Heart left ventricle (tissue), 16 donors: ENCODE measurements around the gene KCNMB4. TPM values are rescaled to one million over a fixed set of nuclear protein-coding genes. Genes with fewer than 3 reads are reported as not detected.
"Not testable (repeated sequence)": the region's sequence is repeated elsewhere in the genome, so short reads cannot be mapped to it uniquely, and the experiment has no call there.

ENCODE experiments used
- ATAC-seq, 4 donors: fragments of 200-7000 bp; cut with Tn5 transposase; one replicate each; pipeline ENCODE4 v1.9.1; 2020 to 2022; ENCODE audit warnings: moderate library complexity in 4 of 4, mild to moderate bottlenecking in 3 of 4, moderate number of reproducible peaks in 1 of 4
- DNase-seq, 5 donors: peaks; one replicate each; pipeline ENCODE4 v3.0.0-alpha.2; 2020
- H3K27ac ChIP-seq, 12 donors: fragments of 200-600 bp; sonication (generic) in 4 of 12; one replicate each; pipeline versions ENCODE4 v1.5.0 to v1.8.0; 2016 to 2022; ENCODE audit warnings: mild to moderate bottlenecking in 2 of 12
- H3K27me3 ChIP-seq, 9 donors: fragments of 200-600 bp; sonication (generic) in 2 of 9; one replicate each; pipeline versions ENCODE4 v1.5.1 to v1.8.0; 2016 to 2022; ENCODE audit warnings: mild to moderate bottlenecking in 3 of 9
- H3K36me3 ChIP-seq, 9 donors: fragments of 200-600 bp; sonication (generic) in 2 of 9; one replicate each; pipeline versions ENCODE4 v1.5.0 to v1.8.0; 2018 to 2022; ENCODE audit warnings: mild to moderate bottlenecking in 2 of 9
- H3K4me1 ChIP-seq, 12 donors: fragments of 200-600 bp; sonication (generic) in 4 of 12; one replicate each; pipeline versions ENCODE4 v1.5.0 to v1.8.0; 2016 to 2022; ENCODE audit warnings: mild to moderate bottlenecking in 3 of 12
- H3K4me3 ChIP-seq, 12 donors: fragments of 200-600 bp; sonication (generic) in 4 of 12; one replicate each; pipeline versions ENCODE4 v1.5.0 to v1.8.0; 2017 to 2022; ENCODE audit warnings: mild to moderate bottlenecking in 9 of 12, moderate library complexity in 4 of 12
- H3K9me3 ChIP-seq, 12 donors: fragments of 200-600 bp; sonication (generic) in 4 of 12; one replicate each; pipeline versions ENCODE4 v1.5.0 to v1.8.0; 2016 to 2022; ENCODE audit warnings: mild to moderate bottlenecking in 1 of 12
- CTCF ChIP-seq, 12 donors: fragments of 200-600 bp; sonication (generic) in 4 of 12; IDR thresholded peaks; one replicate each; pipeline versions ENCODE4 v1.5.0 to v1.8.0; 2018 to 2022; ENCODE audit warnings: antibody characterized with exemption in 12 of 12, mild to moderate bottlenecking in 5 of 12
- POLR2A ChIP-seq, 2 donors: fragments of 450-650 bp; IDR thresholded peaks; one replicate each; pipeline ENCODE4 v1.6.1; 2017; ENCODE audit warnings: antibody characterized with exemption in 2 of 2, mild to moderate bottlenecking in 2 of 2, moderate library complexity in 2 of 2
- WGBS, 4 donors: extraction: QIAGEN DNeasy Blood & Tissue Kit in 2 of 4; methylation state at CpG; one replicate each; pipeline versions ENCODE4 v1.1.5 to v1.1.7; 2013 to 2018; 5-methylcytosine and 5-hydroxymethylcytosine counted together
- intact Hi-C, 10 donors: fragments of 100-400 bp; cut with DNase I; formaldehyde crosslinking; loops; one replicate each; pipeline versions ENCODE4 v1.11.1 to v1.14.2; 2022
- polyA plus RNA-seq, 2 donors: library from polyadenylated mRNA; stranded (reverse); fragments of 200-250 nt; gene quantifications; one replicate each; pipeline ENCODE4 v1.2.3, GENCODE V29; 2013
- total RNA-seq, 9 donors: library from RNA; depleted of rRNA in 2 of 9; stranded (reverse); fragments of >200 nt in 2 of 9; fragmentation: NEBNext Ultra II Directional in 3 of 9; extraction: Animal tissue kit (Norgen Biotek cat#: 25700) in 3 of 9; gene quantifications; one replicate each; pipeline versions ENCODE4 v1.1.0 to v1.2.4, GENCODE V29; 2016 to 2023
- donor health status: ischemic (EF 13 %, LVEDD 7.1; RV severe dilation, severe dysfunction).
- donor health status: healthy with polysubstance abuse.
- donor health status: DM: no; HTN: yes; CAD: no.
- donor health status: DM: no; HTN: no; CAD: no.
- donor health status: ischemic (EF 25% LVEDD 6.9; RV normal size, moderate dysfunction).
- donor health status: ischemic (EF 25% LVEDD 5.7; RV mildly dilated, moderate dysfunction).
- donor health status: healthy.
- donor health status: DM: yes; HTN: yes; CAD: no.
- donor health status: ischemic (EF 35%, LVEDD 5.7; RV mildly dilated, moderate dysfunction).
- donor health status: nonischemic (EF 11% LVEDD 7.7; RV severe dilation, severe dysfunction).
- donor health status: DM: yes; HTN: yes; CAD: no.
- donor health status: PGD.
- donor health status: ischemic (EF 29% LVEDD 5.4; RV normal size, mild dysfunction).
- donor health status: nonischemic (EF 23%, LVEDD 6.1; RV moderate dilation, normal function).

The KCNMB4 gene
- total and polyA plus RNA-seq, 11 donors = 0.96 to 3.6 (median 2.1) TPM

GRCh38 chr12:70389678-70390077 is 23.6 kb downstream of the KCNMB4 start:
- Histone ChIP-seq H3K36me3 (no peaks in the 10 kb centered on the region), H3K27me3 (no peaks in the 10 kb centered on the region), H3K9me3 (peaks cover 0 to 15% (median 0%) of the 10 kb centered on the region in 12 donors), H3K4me1 (no peaks in the 10 kb centered on the region), H3K27ac (no peak overlapping the region), H3K4me3 (no peak overlapping the region)
- intact Hi-C loops = no loop called here
- TF ChIP-seq POLR2A (IDR thresholded peaks at IDR 0.05) (no peak), CTCF (IDR thresholded peaks at IDR 0.05) (no peak)
- no peak for ATAC-seq
- no peak for DNase-seq
- 89 to 98% (median 94%) methylated on average over 2 of the region's 2 CpGs for WGBS, 4 donors

GRCh38 chr12:70392631-70393030 is 26.5 kb downstream of the KCNMB4 start:
- peaks cover 0 to 15% (median 0%) of the 10 kb centered on the region in 12 donors for H3K9me3 ChIP-seq
- H3K27me3 ChIP-seq, H3K4me1 ChIP-seq, ATAC-seq, H3K36me3 ChIP-seq, intact Hi-C loops, H3K27ac ChIP-seq, DNase-seq, H3K4me3 ChIP-seq: not testable (repeated sequence)
- 77 to 94% (median 90%) methylated on average over 1 of the region's 1 CpG for WGBS, 4 donors

GRCh38 chr12:70393787-70394499 is 27.9 kb downstream of the KCNMB4 start:
- no peak for ATAC-seq
- no peaks in the 10 kb centered on the region for H3K4me1 ChIP-seq
- H3K27ac ChIP-seq = no peak overlapping the region
- no peaks in the 10 kb centered on the region for H3K27me3 ChIP-seq
- intact Hi-C loops = no loop called here
- H3K9me3 ChIP-seq = peaks cover 0 to 12% (median 0%) of the 10 kb centered on the region in 12 donors
- no peaks in the 10 kb centered on the region for H3K36me3 ChIP-seq
- WGBS, 4 donors = 85 to 91% (median 88%) methylated on average over 2 of the region's 2 CpGs
- no peak for TF ChIP-seq CTCF (IDR thresholded peaks at IDR 0.05)
- no peak for TF ChIP-seq POLR2A (IDR thresholded peaks at IDR 0.05)
- DNase-seq = no peak
- H3K4me3 ChIP-seq = no peak overlapping the region

- Histone ChIP-seq H3K27me3 (no peaks in the 10 kb centered on the region), H3K36me3 (peaks cover 0 to 23% (median 2%) of the 10 kb centered on the region in 9 donors), H3K27ac (no peak overlapping the region), H3K9me3 (no peaks in the 10 kb centered on the region), H3K4me3 (no peak overlapping the region), H3K4me1 (no peaks in the 10 kb centered on the region)
- TF ChIP-seq POLR2A (IDR thresholded peaks at IDR 0.05) (no peak), CTCF (IDR thresholded peaks at IDR 0.05) (no peak)
- intact Hi-C loops = no loop called here
- no peak for ATAC-seq
- no peak for DNase-seq
Measured at GRCh38 chr12:70398002-70398401, 31.9 kb downstream of the KCNMB4 start.

- H3K4me3 ChIP-seq = no peak overlapping the region
- no peak for DNase-seq
Measured at GRCh38 chr12:70398862-70399261, 32.8 kb downstream of the KCNMB4 start.

More at GRCh38 chr12:70398862-70399261, 32.8 kb downstream of the KCNMB4 start:
- no peak overlapping the region for H3K27ac ChIP-seq
- intact Hi-C loops = no loop called here
- ATAC-seq = no peak
- no peaks in the 10 kb centered on the region for H3K4me1 ChIP-seq
- H3K36me3 ChIP-seq = peaks cover 0 to 23% (median 2%) of the 10 kb centered on the region in 9 donors
- WGBS, 4 donors = 83 to 87% (median 85%) methylated on average over 3 of the region's 3 CpGs
- no peaks in the 10 kb centered on the region for H3K9me3 ChIP-seq
- TF ChIP-seq CTCF (IDR thresholded peaks at IDR 0.05) (no peak), POLR2A (IDR thresholded peaks at IDR 0.05) (no peak)
- H3K27me3 ChIP-seq = no peaks in the 10 kb centered on the region
